OCI-LY7 (cell line): ENCODE results near the gene SLC29A3.

ENCODE experiments used
- CTCF ChIP-seq: fragments of 200-600 bp; sonication (generic); conservative IDR thresholded peaks from 2 replicates; pipeline ENCODE4 v1.5.1; 2014; ENCODE audit warnings: mild to moderate bottlenecking, antibody characterized with exemption, low read length, moderate library complexity, mixed read lengths
- EZH2phosphoT487 ChIP-seq: fragments of 200-600 bp; sonication (generic); IDR thresholded peaks from 2 replicates; pipeline ENCODE4 v1.6.1; 2018; ENCODE audit warnings: low read depth, borderline replicate concordance, mild to moderate bottlenecking, mixed run types, antibody characterized with exemption, low read length, moderate library complexity, mixed read lengths

DNA sequence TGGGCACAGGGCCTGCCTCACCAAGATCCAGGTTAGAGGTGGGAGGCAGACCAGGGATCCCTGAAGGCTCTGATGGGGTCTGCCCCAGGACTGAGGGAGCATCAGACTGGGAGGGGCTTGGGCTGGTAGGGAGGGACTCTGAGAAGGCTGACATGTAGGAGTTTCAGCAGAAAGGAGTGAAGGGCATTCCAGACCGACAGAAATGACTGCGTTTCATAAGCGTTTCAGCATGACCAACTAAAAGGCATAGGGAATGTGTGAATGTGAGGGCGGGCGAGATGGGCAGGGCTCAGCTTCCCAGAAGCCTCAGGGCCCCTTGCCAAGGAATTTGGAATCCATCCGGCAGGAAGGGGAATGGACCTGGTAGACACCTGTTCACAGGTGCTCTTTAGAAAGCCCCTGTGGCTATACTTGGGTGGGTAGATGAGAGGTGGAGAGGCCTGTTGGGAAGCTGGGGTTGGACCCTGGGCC, 24.9 kb upstream of the SLC29A3 start:
- no peak for TF ChIP-seq CTCF
- TF ChIP-seq EZH2phosphoT487 = no peak
